Suppressor macrophage treated with lipopolysaccharide for 1 hour (primary cell): Measurements from ENCODE around the gene VPS11.
"Not testable (repeated sequence)": the region's sequence is repeated elsewhere in the genome, so short reads cannot be mapped to it uniquely, and the experiment has no call there.

Source experiments
- DNase-seq, 3 donors: peaks; one replicate each; pipeline ENCODE4 v3.0.0-alpha.2; 2020 to 2022

Gene VPS11

GRCh38 chr11:119067371-119068222 is at the start of gene VPS11:
VPS11 (plus strand) TSS chr11:119067818; CDS start chr11:119067824, 6 bp downstream.
- DNase-seq, result peak; percentile 97 to 99 (median 99)

- peak; percentile 96 to 97 (median 97) for DNase-seq
Observed at GRCh38 chr11:119018074-119018938, 49.3 kb upstream of the VPS11 start, which contains the start of the genes RPS25 and TRAPPC4. RPS25 (minus strand) TSS chr11:119018343; CDS start chr11:119018284, 59 bp downstream. TRAPPC4 (plus strand) TSS chr11:119018766; CDS start chr11:119018796, 30 bp downstream.

- no peak for DNase-seq
Observed at GRCh38 chr11:119019996-119020395, 47.6 kb upstream of the VPS11 start.

GRCh38 chr11:119021631-119022030 is 46.0 kb upstream of the VPS11 start:
- DNase-seq, result no peak

GRCh38 chr11:119023741-119024140 is 43.9 kb upstream of the VPS11 start:
- DNase-seq, result no peak

- no peak for DNase-seq
Observed at GRCh38 chr11:119024430-119025098, 43.1 kb upstream of the VPS11 start.

- no peak for DNase-seq
Observed at GRCh38 chr11:119025099-119025473, 42.5 kb upstream of the VPS11 start.

GRCh38 chr11:119025541-119025940 is 42.1 kb upstream of the VPS11 start:
- no peak for DNase-seq

- DNase-seq, result no peak
Observed at GRCh38 chr11:119025978-119026766, 41.4 kb upstream of the VPS11 start.

GRCh38 chr11:119026970-119027369 is 40.6 kb upstream of the VPS11 start:
- DNase-seq, result no peak

- DNase-seq, result no peak
Observed at GRCh38 chr11:119027561-119028345, 39.9 kb upstream of the VPS11 start.

- DNase-seq, result peak; percentile 62 to 74 (median 72)
Observed at GRCh38 chr11:119028346-119029068, 39.1 kb upstream of the VPS11 start.

GRCh38 chr11:119029069-119029339 is 38.6 kb upstream of the VPS11 start:
- DNase-seq, result no peak

- DNase-seq, result peak; percentile 52 to 64 (median 57)
Observed at GRCh38 chr11:119029340-119030028, 38.1 kb upstream of the VPS11 start.

GRCh38 chr11:119030029-119030328 is 37.6 kb upstream of the VPS11 start:
- no peak for DNase-seq

- peak; percentile 99 for DNase-seq
Observed at GRCh38 chr11:119030329-119031047, 37.1 kb upstream of the VPS11 start, which contains the start of gene SLC37A4. SLC37A4 (minus strand) TSS chr11:119030877.

- no peak for DNase-seq
Observed at GRCh38 chr11:119031912-119032280, 35.7 kb upstream of the VPS11 start.

- not testable (repeated sequence) for DNase-seq
Observed at GRCh38 chr11:119033421-119033820, 34.2 kb upstream of the VPS11 start.

GRCh38 chr11:119034813-119035212 is 32.8 kb upstream of the VPS11 start:
- DNase-seq, result no peak

GRCh38 chr11:119038884-119039283 is 28.7 kb upstream of the VPS11 start:
- DNase-seq, result no peak
